Activated B cell treated with CpG ODN at 0.5 μM for 24 hours (primary cell): ENCODE measurements around the gene PEPD. TPM values are rescaled to one million over a fixed set of nuclear protein-coding genes. Genes with fewer than 3 reads are reported as not detected.

Source experiments
- ATAC-seq: fragments of 200-7000 bp; cut with Tn5 transposase; one replicate; pipeline ENCODE4 v1.10.0; 2021; ENCODE audit warnings: low read depth, mild to moderate bottlenecking, moderate library complexity
- CTCF ChIA-PET: fragments of 350-600 bp; sonication (Branson Sonifier 250); formaldehyde crosslinking; loops from one replicate; lab custom pipeline; 2021; ENCODE audit warnings: antibody characterized with exemption; lab: Charles Lee
- POLR2A ChIA-PET: fragments of 350-600 bp; sonication (Branson Sonifier 250); formaldehyde crosslinking; loops from one replicate; lab custom pipeline; 2021; ENCODE audit warnings: antibody characterized with exemption; lab: Charles Lee
- DNase-seq: peaks from one replicate; pipeline ENCODE4 v3.0.0; 2022
- H3K27ac Mint-ChIP-seq: one replicate; pipeline ENCODE4 v1.8.0; 2020; ENCODE audit warnings: mixed read lengths
- H3K27me3 Mint-ChIP-seq: one replicate; pipeline ENCODE4 v1.8.0; 2021; ENCODE audit warnings: mixed read lengths
- H3K36me3 Mint-ChIP-seq: one replicate; pipeline ENCODE4 v1.8.0; 2021; ENCODE audit warnings: low read depth, mixed read lengths
- H3K4me1 Mint-ChIP-seq: one replicate; pipeline ENCODE4 v1.8.0; 2021; ENCODE audit warnings: mixed read lengths
- H3K4me3 Mint-ChIP-seq: one replicate; pipeline ENCODE4 v1.8.0; 2020; ENCODE audit warnings: mild to moderate bottlenecking, mixed read lengths
- H3K9me3 Mint-ChIP-seq: one replicate; pipeline ENCODE4 v1.8.0; 2020; ENCODE audit warnings: mixed read lengths
- intact Hi-C: fragments of 100-400 bp; cut with micrococcal nuclease; formaldehyde crosslinking; loops from one replicate; pipeline ENCODE4 v1.15.1; 2024
- total RNA-seq: library from RNA; stranded (reverse); gene quantifications from 2 replicates; pipeline ENCODE4 v1.2.3, GENCODE V29; 2022
- TF ChIP-seq, protein P1 (sequence below): fragments of 200-600 bp; IDR thresholded peaks from one replicate; pipeline ENCODE4 v1.8.0; 2022; ENCODE audit warnings: antibody characterized with exemption, mild to moderate bottlenecking

The PEPD gene
- total RNA-seq, 1 donor from 2014 or later: 49.1 TPM

DNA sequence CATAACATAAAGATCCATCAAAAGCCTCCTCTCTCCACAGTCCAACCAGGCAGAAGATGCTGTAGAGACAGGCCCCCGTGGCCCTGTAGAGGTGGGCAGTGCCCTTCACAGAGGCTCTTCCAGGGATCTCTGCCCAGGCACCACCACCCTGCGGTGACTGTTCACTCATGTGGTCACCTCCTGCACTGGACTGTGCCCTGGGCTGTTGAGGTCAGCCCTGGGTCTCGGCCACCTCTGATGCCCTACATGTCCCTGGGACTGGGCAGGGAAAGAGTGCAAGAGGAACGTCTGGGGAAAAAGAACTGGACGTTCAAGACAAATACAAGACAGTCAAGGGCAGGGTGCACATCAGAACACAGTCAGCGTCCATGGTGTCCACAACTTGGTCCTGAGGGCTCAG, 22.3 kb downstream of the PEPD start:
- TF ChIP-seq, protein P1, sequence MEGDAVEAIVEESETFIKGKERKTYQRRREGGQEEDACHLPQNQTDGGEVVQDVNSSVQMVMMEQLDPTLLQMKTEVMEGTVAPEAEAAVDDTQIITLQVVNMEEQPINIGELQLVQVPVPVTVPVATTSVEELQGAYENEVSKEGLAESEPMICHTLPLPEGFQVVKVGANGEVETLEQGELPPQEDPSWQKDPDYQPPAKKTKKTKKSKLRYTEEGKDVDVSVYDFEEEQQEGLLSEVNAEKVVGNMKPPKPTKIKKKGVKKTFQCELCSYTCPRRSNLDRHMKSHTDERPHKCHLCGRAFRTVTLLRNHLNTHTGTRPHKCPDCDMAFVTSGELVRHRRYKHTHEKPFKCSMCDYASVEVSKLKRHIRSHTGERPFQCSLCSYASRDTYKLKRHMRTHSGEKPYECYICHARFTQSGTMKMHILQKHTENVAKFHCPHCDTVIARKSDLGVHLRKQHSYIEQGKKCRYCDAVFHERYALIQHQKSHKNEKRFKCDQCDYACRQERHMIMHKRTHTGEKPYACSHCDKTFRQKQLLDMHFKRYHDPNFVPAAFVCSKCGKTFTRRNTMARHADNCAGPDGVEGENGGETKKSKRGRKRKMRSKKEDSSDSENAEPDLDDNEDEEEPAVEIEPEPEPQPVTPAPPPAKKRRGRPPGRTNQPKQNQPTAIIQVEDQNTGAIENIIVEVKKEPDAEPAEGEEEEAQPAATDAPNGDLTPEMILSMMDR: no peak
- no peak overlapping the region for H3K27ac Mint-ChIP-seq
- H3K4me3 Mint-ChIP-seq: no peak overlapping the region
- ChIA-PET CTCF (no interaction called here), POLR2A (no interaction called here)
- peaks cover 38% of the 10 kb centered on the region for H3K36me3 Mint-ChIP-seq
- DNase-seq (no peak), ATAC-seq (no peak)
- H3K27me3 Mint-ChIP-seq: no peaks in the 10 kb centered on the region
- H3K9me3 Mint-ChIP-seq: no peaks in the 10 kb centered on the region
- intact Hi-C loops: no loop called here
- H3K4me1 Mint-ChIP-seq: no peaks in the 10 kb centered on the region

DNA sequence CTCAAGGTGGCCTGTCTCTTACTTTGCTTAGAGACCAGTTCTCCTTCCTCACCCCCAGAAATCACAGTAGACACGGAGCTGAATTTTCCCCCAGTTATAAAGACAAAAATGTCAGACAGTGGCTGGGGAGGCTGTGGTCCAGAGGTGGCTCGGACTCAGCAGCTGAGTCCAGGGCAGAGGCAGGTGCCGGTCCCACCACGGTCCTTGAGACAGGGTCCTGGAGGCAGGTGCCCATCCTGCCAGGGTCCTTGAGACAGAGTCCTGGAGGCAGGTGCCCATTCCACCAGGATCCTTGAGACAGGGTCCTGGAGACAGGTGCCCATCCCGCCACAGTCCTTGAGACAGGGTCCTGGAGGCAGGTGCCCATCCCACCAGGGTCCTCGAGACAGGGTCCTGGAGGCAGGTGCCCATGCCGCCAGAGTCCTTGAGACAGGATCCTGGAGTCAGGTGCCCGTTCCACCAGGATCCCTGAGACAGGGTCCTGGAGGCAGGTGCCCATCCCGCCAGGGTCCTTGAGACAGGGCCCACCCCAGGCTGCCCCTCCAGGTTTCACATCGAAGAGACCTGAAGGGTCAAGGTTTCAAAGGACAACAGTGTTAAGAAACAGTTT, 23.1 kb downstream of the PEPD start:
- H3K27ac Mint-ChIP-seq: no peak overlapping the region
- no peak overlapping the region for H3K4me3 Mint-ChIP-seq
- no peaks in the 10 kb centered on the region for H3K9me3 Mint-ChIP-seq
- H3K36me3 Mint-ChIP-seq: peaks cover 38% of the 10 kb centered on the region
- ChIA-PET CTCF (no interaction called here), POLR2A (no interaction called here)
- no peaks in the 10 kb centered on the region for H3K27me3 Mint-ChIP-seq
- DNase-seq: no peak
- intact Hi-C loops: no loop called here
- no peak for ATAC-seq
- TF ChIP-seq, protein P1: no peak
- no peaks in the 10 kb centered on the region for H3K4me1 Mint-ChIP-seq

DNA sequence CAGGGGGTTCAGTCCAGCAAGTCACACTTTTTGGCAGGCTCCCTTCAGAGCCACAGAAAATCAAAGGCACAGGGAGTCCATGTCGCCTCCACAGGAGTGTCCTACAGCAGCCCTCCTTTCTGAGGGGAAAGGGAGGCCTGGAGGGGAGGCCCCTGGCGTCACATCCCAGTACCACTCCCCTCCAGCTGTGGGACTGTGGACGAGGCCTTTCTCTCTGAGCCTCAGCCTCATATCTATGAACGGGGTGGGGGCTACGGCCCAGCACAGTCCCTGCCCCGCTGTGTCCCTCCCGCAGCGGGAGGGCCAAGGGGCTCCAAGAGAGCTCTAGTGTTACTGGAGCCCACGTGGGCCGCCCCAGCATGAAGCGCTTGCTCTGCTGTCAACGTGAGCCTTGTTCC, 23.8 kb downstream of the PEPD start:
- intact Hi-C loops: no loop called here
- Mint-ChIP-seq H3K9me3 (no peaks in the 10 kb centered on the region), H3K4me1 (no peaks in the 10 kb centered on the region), H3K27me3 (no peaks in the 10 kb centered on the region), H3K4me3 (no peak overlapping the region), H3K27ac (no peak overlapping the region), H3K36me3 (peaks cover 38% of the 10 kb centered on the region)
- TF ChIP-seq, protein P1: no peak
- ATAC-seq: no peak
- CTCF ChIA-PET: no interaction called here
- POLR2A ChIA-PET: no interaction called here
- DNase-seq: no peak

DNA sequence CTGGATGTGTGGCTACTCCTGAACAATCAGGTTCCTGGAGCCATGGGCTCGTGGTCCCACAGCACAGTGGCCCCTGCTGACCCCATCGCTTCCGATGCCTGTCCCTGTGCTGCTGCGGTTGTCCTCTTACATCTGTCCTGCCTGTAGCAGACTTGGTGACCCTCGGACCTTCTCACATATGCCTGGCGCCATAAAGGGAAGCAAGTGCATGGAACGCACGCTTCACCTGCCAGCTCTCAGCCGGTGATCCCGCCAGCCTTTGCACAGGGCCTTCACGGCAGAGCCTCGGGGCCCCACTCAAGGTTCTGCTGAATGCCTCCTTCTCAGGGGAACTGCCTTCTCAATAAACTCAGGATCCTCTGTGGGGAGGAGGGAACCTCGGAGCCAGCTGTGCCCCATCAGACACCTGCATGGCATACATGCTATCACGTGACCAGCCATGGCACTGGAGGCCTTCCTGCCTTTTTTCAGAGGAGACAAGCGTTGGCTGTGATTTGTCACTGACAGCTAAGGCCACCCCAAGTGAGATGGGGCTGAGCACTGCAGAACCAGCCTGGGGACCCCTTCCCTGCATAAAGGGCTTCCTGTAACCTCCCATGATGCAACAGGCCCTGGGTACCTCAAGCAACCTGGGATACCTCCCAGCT, 24.3 kb downstream of the PEPD start:
- DNase-seq (no peak), ATAC-seq (no peak)
- H3K27ac Mint-ChIP-seq: no peak overlapping the region
- TF ChIP-seq, protein P1: no peak
- POLR2A ChIA-PET: no interaction called here
- H3K4me3 Mint-ChIP-seq: no peak overlapping the region
- no peaks in the 10 kb centered on the region for H3K9me3 Mint-ChIP-seq
- no peaks in the 10 kb centered on the region for H3K27me3 Mint-ChIP-seq
- CTCF ChIA-PET: no interaction called here
- intact Hi-C loops: no loop called here
- H3K36me3 Mint-ChIP-seq: peaks cover 38% of the 10 kb centered on the region
- no peaks in the 10 kb centered on the region for H3K4me1 Mint-ChIP-seq

DNA sequence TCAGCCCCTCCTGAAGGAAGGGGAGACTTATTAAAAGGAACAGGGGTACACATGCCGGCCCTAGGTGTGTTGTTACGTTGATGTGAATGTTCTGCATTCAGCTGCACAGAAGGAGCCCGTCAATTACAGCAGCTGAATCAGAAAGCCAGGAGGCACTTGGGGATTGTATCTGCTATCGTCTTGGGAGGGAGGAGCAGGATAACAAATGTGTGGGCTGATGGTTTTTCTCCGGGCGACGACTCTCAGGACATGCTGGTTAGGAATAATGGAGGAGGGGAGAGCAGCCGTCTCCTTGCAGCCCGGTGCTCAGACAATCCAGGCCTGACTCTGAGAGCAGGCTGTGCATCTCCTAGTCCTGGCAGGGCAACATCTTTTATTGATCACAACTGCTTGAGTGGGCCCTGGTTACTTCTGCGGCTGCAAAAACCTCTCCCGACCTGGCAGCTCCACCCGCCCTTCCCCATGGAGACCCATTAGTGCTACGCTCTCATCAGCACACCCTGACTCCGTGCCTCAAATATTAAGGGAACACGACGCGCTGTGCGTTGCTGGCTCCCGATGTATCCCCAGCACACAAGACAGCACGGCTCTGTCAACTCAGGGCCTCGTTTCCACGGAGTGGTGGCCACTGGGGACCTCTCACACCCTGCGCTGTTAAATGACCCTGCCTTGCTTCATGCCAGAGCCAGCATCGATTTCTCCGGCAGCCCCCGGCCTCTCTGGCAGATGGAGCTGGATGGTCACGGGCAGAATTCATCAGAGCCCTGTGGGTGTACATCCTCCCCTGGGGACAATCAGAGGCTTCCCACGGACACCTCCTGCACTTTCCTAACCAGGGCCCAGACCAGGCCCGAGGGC, 25.3 kb downstream of the PEPD start:
- ChIA-PET CTCF (no interaction called here), POLR2A (no interaction called here)
- no peaks in the 10 kb centered on the region for H3K4me1 Mint-ChIP-seq
- H3K27me3 Mint-ChIP-seq: no peaks in the 10 kb centered on the region
- H3K9me3 Mint-ChIP-seq: no peaks in the 10 kb centered on the region
- ATAC-seq: no peak
- no peak overlapping the region for H3K27ac Mint-ChIP-seq
- TF ChIP-seq, protein P1: no peak
- no peak overlapping the region for H3K4me3 Mint-ChIP-seq
- intact Hi-C loops: no loop called here
- no peak for DNase-seq
- H3K36me3 Mint-ChIP-seq: peaks cover 38% of the 10 kb centered on the region
